Colonic mucosa (tissue), 4 donors: ENCODE measurements around the gene ADAMTS2. TPM values are rescaled to one million over a fixed set of nuclear protein-coding genes. Genes with fewer than 3 reads are reported as not detected.

Experiments used
- DNase-seq: peaks from one replicate; pipeline ENCODE4 v3.0.0-alpha.2; 2020
- H3K27ac ChIP-seq: fragments of 200-600 bp; one replicate; pipeline ENCODE4 v1.8.0; 2021
- H3K27me3 ChIP-seq: fragments of 200-600 bp; one replicate; pipeline ENCODE4 v1.8.0; 2021
- H3K36me3 ChIP-seq: fragments of 200-600 bp; one replicate; pipeline ENCODE4 v1.8.0; 2021
- H3K4me1 ChIP-seq: fragments of 200-600 bp; one replicate; pipeline ENCODE4 v1.8.0; 2021; ENCODE audit warnings: mild to moderate bottlenecking
- H3K4me3 ChIP-seq: fragments of 200-600 bp; one replicate; pipeline ENCODE4 v1.8.0; 2021
- H3K9ac ChIP-seq, 2 donors: one replicate each; pipeline ENCODE4 v1.7.0; 2013; ENCODE audit warnings: control low read depth in 2 of 2, low read depth in 2 of 2, low read length in 2 of 2
- H3K9me3 ChIP-seq: fragments of 200-600 bp; one replicate; pipeline ENCODE4 v1.8.0; 2021
- intact Hi-C: fragments of 100-400 bp; cut with DNase I; formaldehyde crosslinking; loops from one replicate; pipeline ENCODE4 v1.14.1; 2022
- total RNA-seq, 2 donors: library from RNA; stranded (reverse); fragmentation: NEBNext Ultra II Directional in 1 of 2; extraction: Animal tissue kit (Norgen Biotek cat#: 25700) in 1 of 2; gene quantifications; one replicate each; pipeline ENCODE4 v1.2.1, GENCODE V29; 2021
- TF ChIP-seq, protein P1 (sequence below): fragments of 200-600 bp; IDR thresholded peaks from one replicate; pipeline ENCODE4 v1.8.0; 2022; ENCODE audit warnings: antibody characterized with exemption, mild to moderate bottlenecking
- donor health status: healthy.
- donor health status: DM: no; HTN: no; CAD: no.
- donor health status: DM: no; HTN: no; CAD: no.

ADAMTS2 gene
- total RNA-seq, 2 donors from 2014 or later, result 2.9 to 4.0 TPM

DNA sequence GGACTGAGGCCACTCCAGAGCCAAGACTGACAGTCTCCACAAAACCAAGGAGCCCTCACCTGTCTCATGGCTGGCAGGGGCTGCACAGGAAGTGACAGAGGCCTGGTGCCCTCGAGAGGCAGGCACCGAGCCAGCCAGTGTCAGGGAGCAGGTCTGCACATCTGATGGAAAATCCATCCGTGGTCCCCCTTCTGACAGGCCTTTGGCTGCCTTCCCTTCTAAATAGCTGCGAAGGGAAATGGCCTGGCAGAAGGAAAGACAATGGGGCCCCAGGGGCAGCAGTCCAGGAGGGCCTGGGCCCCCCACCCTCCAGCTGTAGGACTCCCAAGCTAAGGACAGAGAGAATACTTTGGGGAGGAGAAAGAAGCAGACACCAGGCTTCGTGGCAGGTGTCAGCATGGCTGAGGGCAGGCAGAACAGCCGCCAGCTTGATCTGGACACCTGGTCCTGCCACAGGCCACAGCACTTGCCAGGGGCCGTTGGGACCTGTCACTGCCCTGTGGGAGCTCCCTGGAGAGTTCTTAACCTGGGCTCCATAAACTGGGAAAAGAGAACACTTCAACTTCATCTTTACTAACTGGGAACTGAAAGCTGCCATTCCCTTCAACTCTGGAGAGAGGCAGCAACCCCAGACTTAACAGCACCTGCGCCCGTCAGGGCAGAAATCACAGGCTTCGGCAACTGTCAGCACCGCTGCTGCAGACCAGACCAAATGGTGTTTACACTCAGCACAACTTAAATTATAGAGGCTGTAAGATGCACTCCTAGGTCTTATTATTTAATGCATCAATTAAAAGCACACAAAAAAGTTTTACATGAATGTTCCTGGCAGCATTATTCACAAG lies 22.0 kb downstream of the ADAMTS2 start:
- no peaks in the 10 kb centered on the region for H3K4me1 ChIP-seq
- H3K36me3 ChIP-seq, result no peaks in the 10 kb centered on the region
- no peak overlapping the region for H3K27ac ChIP-seq
- no peaks in the 10 kb centered on the region for H3K27me3 ChIP-seq
- no peak for DNase-seq
- TF ChIP-seq, protein P1, sequence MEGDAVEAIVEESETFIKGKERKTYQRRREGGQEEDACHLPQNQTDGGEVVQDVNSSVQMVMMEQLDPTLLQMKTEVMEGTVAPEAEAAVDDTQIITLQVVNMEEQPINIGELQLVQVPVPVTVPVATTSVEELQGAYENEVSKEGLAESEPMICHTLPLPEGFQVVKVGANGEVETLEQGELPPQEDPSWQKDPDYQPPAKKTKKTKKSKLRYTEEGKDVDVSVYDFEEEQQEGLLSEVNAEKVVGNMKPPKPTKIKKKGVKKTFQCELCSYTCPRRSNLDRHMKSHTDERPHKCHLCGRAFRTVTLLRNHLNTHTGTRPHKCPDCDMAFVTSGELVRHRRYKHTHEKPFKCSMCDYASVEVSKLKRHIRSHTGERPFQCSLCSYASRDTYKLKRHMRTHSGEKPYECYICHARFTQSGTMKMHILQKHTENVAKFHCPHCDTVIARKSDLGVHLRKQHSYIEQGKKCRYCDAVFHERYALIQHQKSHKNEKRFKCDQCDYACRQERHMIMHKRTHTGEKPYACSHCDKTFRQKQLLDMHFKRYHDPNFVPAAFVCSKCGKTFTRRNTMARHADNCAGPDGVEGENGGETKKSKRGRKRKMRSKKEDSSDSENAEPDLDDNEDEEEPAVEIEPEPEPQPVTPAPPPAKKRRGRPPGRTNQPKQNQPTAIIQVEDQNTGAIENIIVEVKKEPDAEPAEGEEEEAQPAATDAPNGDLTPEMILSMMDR, result no peak
- intact Hi-C loops, result no loop called here
- no peaks in the 10 kb centered on the region for H3K9me3 ChIP-seq
- no peak overlapping the region for H3K4me3 ChIP-seq
- H3K9ac ChIP-seq, result no peak overlapping the region

DNA sequence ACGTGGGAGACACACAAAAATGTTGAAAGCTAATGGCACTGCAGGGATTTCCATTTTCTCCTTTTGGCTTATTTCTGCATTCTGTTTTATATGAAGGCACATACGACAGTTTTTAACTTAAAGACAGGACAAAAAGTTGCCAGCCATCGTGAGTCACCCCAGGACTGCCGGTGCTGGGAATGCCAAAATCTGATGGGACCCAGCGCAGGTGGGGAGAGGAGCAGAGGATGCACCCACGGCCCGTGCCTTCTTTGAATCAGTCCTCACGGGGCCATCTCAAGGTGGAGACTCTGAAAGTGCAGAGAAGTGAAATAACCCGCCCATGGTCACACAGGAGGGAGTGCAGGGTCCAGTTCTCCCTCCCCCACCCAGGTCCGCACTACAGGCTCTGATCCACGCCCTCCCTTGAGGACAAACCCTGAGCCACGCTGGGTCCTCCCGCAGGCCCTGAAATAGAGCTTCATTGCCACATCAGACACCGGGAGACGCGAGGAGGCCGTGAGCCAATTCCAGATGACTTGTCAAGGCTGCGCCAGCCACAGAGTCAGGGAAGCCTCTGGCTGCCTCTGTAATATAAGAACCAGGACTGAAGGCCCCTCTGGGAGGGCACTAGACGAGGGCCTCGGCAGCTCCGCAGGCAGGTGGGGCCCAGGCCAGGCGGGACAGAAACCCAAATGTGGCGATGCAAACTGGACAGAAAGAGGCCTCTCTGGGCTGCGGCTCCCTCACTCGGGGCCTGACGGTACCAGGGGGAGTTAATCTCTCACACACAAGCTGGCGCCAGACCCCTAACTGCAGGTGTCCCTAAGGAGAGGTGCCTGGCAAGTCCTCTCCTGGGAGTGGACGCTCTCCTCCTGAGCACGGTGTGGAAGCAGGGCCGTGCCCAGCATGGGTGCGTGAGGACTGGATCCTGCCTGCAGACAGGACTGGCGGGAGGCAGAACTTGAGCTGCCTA lies 22.9 kb downstream of the ADAMTS2 start:
- intact Hi-C loops, result no loop called here

DNA sequence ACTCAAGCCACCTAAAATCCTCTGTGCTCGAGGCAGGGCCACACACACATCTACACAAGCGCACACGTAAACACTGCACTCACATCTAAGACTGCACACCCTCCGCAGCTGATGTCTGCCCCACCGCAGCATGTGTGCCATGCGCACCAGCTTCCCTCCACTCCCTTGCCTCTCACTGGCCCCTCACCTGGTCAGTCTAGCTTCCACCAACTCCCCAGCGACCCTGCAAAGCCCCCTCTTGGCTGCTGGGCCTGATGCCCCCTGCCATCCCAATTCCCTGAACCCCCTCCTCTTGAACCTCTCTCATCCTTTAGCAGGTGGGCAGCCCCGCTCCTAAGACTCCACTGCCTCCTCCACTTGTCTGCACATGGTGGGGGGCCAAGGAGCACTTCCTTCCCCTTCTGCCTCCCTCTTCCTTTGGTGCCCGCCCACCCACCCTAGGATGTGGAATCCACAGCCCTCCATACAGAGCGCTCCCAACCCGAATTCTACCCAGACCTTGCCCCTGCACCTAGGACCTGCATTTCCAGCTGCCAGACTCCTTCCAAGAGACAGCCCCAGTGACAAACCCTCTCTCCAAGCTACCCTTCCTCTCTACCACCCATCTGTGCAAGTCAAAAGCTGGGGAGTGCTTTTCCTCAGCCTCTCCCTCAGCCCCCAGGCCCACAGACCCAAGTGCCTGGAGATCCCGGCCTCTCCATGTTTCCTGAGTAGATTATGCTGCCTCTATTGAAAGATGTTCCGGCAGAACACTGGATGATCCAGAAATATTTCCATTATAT lies 23.9 kb downstream of the ADAMTS2 start:
- Histone ChIP-seq H3K4me3 (no peak overlapping the region), H3K9me3 (no peaks in the 10 kb centered on the region), H3K4me1 (no peaks in the 10 kb centered on the region), H3K27ac (no peak overlapping the region), H3K9ac (no peak overlapping the region), H3K27me3 (no peaks in the 10 kb centered on the region), H3K36me3 (no peaks in the 10 kb centered on the region)
- TF ChIP-seq, protein P1, result no peak
- intact Hi-C loops, result no loop called here
- no peak for DNase-seq

More for the DNA sequence above, 22.9 kb downstream of the ADAMTS2 start:
- Histone ChIP-seq H3K36me3 (no peaks in the 10 kb centered on the region), H3K9me3 (no peaks in the 10 kb centered on the region), H3K27ac (no peak overlapping the region), H3K9ac (no peak overlapping the region), H3K4me1 (no peaks in the 10 kb centered on the region), H3K27me3 (no peaks in the 10 kb centered on the region), H3K4me3 (no peak overlapping the region)
- DNase-seq, result no peak
- TF ChIP-seq, protein P1, result no peak

DNA sequence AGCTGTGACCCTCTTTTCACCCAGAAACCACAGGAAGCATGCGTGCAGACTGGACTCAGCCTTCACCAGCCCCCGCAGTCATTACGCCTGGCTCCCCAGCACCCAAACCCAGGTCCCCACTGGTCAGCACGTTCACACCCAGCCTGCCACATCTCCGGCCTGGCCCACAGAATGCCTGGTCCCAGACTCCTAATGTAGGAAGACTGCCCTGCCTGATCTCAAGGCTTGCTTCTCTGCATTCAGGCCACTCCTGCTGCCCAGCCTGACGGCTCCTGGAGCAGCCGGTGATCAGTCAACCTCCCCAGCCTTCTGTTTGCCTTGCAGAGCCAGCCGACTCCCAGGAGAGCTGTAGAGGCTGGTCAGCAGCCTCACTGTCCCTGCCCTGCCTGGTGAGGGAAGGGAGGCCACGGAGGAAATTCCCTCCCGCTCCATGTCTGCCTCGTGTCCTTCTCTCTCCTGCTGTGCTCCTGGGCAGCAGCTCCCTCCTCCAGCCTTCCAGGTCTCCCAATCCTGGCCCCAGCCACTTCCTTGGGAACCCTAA lies 25.4 kb downstream of the ADAMTS2 start:
- Histone ChIP-seq H3K4me1 (no peaks in the 10 kb centered on the region), H3K9ac (no peak overlapping the region), H3K9me3 (no peaks in the 10 kb centered on the region), H3K27me3 (no peaks in the 10 kb centered on the region), H3K27ac (no peak overlapping the region), H3K36me3 (no peaks in the 10 kb centered on the region), H3K4me3 (no peak overlapping the region)
- DNase-seq, result no peak
- intact Hi-C loops, result no loop called here
- TF ChIP-seq, protein P1, result no peak

DNA sequence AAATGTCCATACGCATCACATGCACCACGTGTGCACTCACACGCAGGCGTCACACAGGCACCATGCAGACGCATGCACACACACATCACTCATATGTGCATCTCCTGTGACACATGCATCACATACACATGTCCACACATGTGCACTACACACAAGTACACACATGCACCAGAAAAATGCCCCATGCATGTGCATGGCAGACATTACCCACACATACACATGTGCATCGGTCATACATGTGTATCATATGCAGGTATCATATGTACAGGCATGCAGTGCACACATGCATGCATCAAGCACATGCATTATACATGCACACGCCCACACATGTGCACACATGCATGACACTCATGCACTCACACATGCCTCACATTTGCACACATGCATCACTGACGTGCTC lies 26.1 kb downstream of the ADAMTS2 start:
- intact Hi-C loops, result no loop called here
- Histone ChIP-seq H3K4me1 (no peaks in the 10 kb centered on the region), H3K27ac (no peak overlapping the region), H3K27me3 (no peaks in the 10 kb centered on the region), H3K4me3 (no peak overlapping the region), H3K36me3 (no peaks in the 10 kb centered on the region), H3K9me3 (no peaks in the 10 kb centered on the region), H3K9ac (no peak overlapping the region)
- no peak for DNase-seq
- TF ChIP-seq, protein P1, result no peak
